K562 (cell line): ENCODE results near the gene TLL1.

Experiments used
- BRCA1 ChIP-seq, 2 experiments: fragments of 450-650 bp in 1 of 2; sonication (generic) in 1 of 2; formaldehyde crosslinking in 1 of 2; IDR thresholded peaks; 2 replicates each; pipeline versions ENCODE4 v1.5.0 to v1.6.1; 2017 to 2020; ENCODE audit warnings: mild to moderate bottlenecking in 1 of 2, missing genetic modification reagents in 1 of 2
- ETV6 ChIP-seq, 3 experiments: fragments of 150-350 bp in 1 of 3; sonication (generic) in 1 of 3; formaldehyde crosslinking in 1 of 3; IDR thresholded peaks; 2 replicates each; pipeline versions ENCODE4 v1.6.1 to v1.8.0; 2014 to 2022; ENCODE audit warnings: borderline replicate concordance in 2 of 3, low read depth in 2 of 3, antibody characterized with exemption in 1 of 3, low read length in 1 of 3, mild to moderate bottlenecking in 1 of 3, missing genetic modification reagents in 1 of 3
- HNRNPLL ChIP-seq: fragments of 200-400 bp; formaldehyde crosslinking; IDR thresholded peaks from 2 replicates; pipeline ENCODE4 v1.6.1; 2017; ENCODE audit warnings: low read length, low read depth, mild to moderate bottlenecking; ENCODE audit not compliant: poor library complexity, severe bottlenecking
- KDM4B ChIP-seq, 2 experiments: fragments of 450-650 bp in 1 of 2; sonication (generic) in 1 of 2; IDR thresholded peaks; 2 replicates each; pipeline ENCODE4 v1.6.1; 2016 to 2017; ENCODE audit warnings: borderline replicate concordance in 2 of 2, antibody characterized with exemption in 1 of 2, low read depth in 1 of 2, mild to moderate bottlenecking in 1 of 2
- TEAD4 ChIP-seq, 2 experiments: sonication (generic) in 1 of 2; formaldehyde crosslinking in 1 of 2; IDR thresholded peaks; 2 replicates each; pipeline versions ENCODE4 v1.6.1 to v1.8.0; 2012 to 2022; ENCODE audit warnings: borderline replicate concordance in 1 of 2, inconsistent platforms in 1 of 2, low read length in 1 of 2, mild to moderate bottlenecking in 1 of 2, missing genetic modification reagents in 1 of 2

- TF ChIP-seq KDM4B (IDR thresholded peaks at IDR 0.05; ENCODE audit: borderline replicate concordance in 2 of 2, low read depth in 1 of 2) (no peak), BRCA1 (IDR thresholded peaks at IDR 0.05) (no peak), BRCA1 (CRISPR knock-in tag; IDR thresholded peaks at IDR 0.05) (no peak), HNRNPLL (no peak), ETV6 (IDR thresholded peaks at IDR 0.05; ENCODE audit: borderline replicate concordance in 1 of 2, low read depth in 2 of 2, low read length in 1 of 2) (no peak), ETV6 (CRISPR knock-in tag; IDR thresholded peaks at IDR 0.05; ENCODE audit: borderline replicate concordance) (no peak), TEAD4 (IDR thresholded peaks at IDR 0.05; ENCODE audit: low read length) (no peak), TEAD4 (CRISPR knock-in tag; IDR thresholded peaks at IDR 0.05; ENCODE audit: borderline replicate concordance) (no peak)
Observed at GRCh38 chr4:166017804-166018203, 144.8 kb downstream of the TLL1 start.
